HepG2 (cell line): ENCODE measurements around the gene CNNM3. TPM values are rescaled to one million over a fixed set of nuclear protein-coding genes. Genes with fewer than 3 reads are reported as not detected.

Source experiments
- FOXO1 ChIP-seq: sonication (generic); formaldehyde crosslinking; IDR thresholded peaks from 2 replicates; pipeline ENCODE4 v1.4.0; 2020; ENCODE audit warnings: missing genetic modification reagents
- PHF8 ChIP-seq: sonication (generic); formaldehyde crosslinking; IDR thresholded peaks from 2 replicates; pipeline ENCODE4 v1.5.0; 2020; ENCODE audit warnings: missing genetic modification reagents
- RXRA ChIP-seq: sonication (generic); formaldehyde crosslinking; IDR thresholded peaks from 2 replicates; pipeline ENCODE4 v1.5.1; 2020; ENCODE audit warnings: missing genetic modification reagents
- THAP11 ChIP-seq: IDR thresholded peaks from 2 replicates; pipeline ENCODE4 v1.6.1; 2016; ENCODE audit warnings: missing biosample characterization, missing genetic modification reagents
- TOE1 ChIP-seq: sonication (generic); formaldehyde crosslinking; IDR thresholded peaks from 2 replicates; pipeline ENCODE4 v1.4.0; 2020; ENCODE audit warnings: mild to moderate bottlenecking, missing genetic modification reagents
- ZNF614 ChIP-seq: IDR thresholded peaks from 2 replicates; pipeline ENCODE4 v1.6.1; 2018; ENCODE audit warnings: missing biosample characterization, missing genetic modification reagents, inconsistent platforms, borderline replicate concordance
- polyA plus RNA-seq, 8 experiments: library from polyadenylated mRNA; depleted of rRNA in 3 of 8; stranded (reverse) in 7 of 8; unstranded in 1 of 8; fragments of >200 nt; fragmentation: Illumina TruSeq in 4 of 8; extraction: Trizol in 4 of 8; gene quantifications; 2 replicates each; pipeline versions ENCODE4 v1.2.1 to v1.2.3, GENCODE V29; 2011 to 2016; ENCODE audit warnings: low read depth in 4 of 8, missing spikeins in 1 of 8, mixed read lengths in 1 of 8; ENCODE audit not compliant: insufficient read depth in 1 of 8
- total RNA-seq, 5 experiments: library from RNA; depleted of rRNA; stranded (reverse); fragments of >200 nt; fragmentation: Illumina TruSeq; extraction: Trizol; gene quantifications; 2 replicates each; pipeline ENCODE4 v1.2.3, GENCODE V29; 2016; ENCODE audit warnings: low read depth in 1 of 5
- TF ChIP-seq, protein P1 (sequence below): sonication (generic); formaldehyde crosslinking; IDR thresholded peaks from 2 replicates; pipeline ENCODE4 v1.4.0; 2020; ENCODE audit warnings: mild to moderate bottlenecking, missing genetic modification reagents
- TF ChIP-seq, protein P2 (sequence below): IDR thresholded peaks from 2 replicates; pipeline ENCODE4 v1.4.0; 2020; ENCODE audit warnings: mild to moderate bottlenecking, missing genetic modification reagents
- TF ChIP-seq, protein P3 (sequence below): sonication (generic); formaldehyde crosslinking; IDR thresholded peaks from 2 replicates; pipeline ENCODE4 v1.5.0; 2020; ENCODE audit warnings: mild to moderate bottlenecking, missing genetic modification reagents, moderate library complexity
- TF ChIP-seq, protein P4 (sequence below): sonication (generic); formaldehyde crosslinking; IDR thresholded peaks from 2 replicates; pipeline ENCODE4 v1.4.0; 2020; ENCODE audit warnings: missing genetic modification reagents, borderline replicate concordance
- TF ChIP-seq, protein P5 (sequence below): sonication (generic); formaldehyde crosslinking; IDR thresholded peaks from 2 replicates; pipeline ENCODE4 v1.4.0; 2020; ENCODE audit warnings: missing genetic modification reagents

The CNNM3 gene
- total and polyA plus RNA-seq, 2 of the 13 experiments (the other 11 are each of a cell fraction or from before 2014, with no cell fraction given) = 21.2 to 27.9 TPM

DNA sequence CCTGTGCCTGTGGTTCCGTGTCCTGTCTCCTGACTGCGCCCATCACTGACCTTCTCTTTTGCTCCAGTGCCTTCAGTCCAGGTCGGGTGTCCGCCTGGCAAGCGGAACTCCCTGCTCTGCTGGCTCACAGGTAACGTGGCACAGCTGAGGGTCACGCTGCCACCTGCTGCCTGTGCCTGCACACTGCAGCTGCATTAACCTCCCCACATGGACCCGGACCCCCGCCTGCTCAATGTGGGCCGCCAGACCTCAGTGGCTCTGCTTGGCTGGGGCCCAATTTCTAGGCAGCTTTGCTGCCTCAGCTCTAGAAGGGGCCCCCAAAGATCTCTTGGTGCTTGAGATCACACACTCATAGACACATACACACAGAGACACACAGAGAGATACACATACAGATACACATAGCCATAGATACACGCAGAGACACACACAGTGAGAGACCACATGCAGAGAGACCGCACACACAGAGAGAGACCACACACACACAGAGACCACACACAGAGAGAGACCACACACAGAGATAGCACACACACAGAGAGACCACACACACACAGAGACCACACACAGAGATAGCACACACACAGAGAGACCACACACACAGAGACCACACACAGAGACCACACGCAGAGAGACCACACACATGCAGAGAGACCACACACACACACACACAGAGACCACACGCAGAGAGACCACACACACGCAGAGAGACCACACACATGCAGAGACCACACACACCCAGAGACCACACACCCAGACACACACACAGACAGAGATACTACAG lies 14.9 kb upstream of the CNNM3 start (continued):
- TF ChIP-seq, protein P1, sequence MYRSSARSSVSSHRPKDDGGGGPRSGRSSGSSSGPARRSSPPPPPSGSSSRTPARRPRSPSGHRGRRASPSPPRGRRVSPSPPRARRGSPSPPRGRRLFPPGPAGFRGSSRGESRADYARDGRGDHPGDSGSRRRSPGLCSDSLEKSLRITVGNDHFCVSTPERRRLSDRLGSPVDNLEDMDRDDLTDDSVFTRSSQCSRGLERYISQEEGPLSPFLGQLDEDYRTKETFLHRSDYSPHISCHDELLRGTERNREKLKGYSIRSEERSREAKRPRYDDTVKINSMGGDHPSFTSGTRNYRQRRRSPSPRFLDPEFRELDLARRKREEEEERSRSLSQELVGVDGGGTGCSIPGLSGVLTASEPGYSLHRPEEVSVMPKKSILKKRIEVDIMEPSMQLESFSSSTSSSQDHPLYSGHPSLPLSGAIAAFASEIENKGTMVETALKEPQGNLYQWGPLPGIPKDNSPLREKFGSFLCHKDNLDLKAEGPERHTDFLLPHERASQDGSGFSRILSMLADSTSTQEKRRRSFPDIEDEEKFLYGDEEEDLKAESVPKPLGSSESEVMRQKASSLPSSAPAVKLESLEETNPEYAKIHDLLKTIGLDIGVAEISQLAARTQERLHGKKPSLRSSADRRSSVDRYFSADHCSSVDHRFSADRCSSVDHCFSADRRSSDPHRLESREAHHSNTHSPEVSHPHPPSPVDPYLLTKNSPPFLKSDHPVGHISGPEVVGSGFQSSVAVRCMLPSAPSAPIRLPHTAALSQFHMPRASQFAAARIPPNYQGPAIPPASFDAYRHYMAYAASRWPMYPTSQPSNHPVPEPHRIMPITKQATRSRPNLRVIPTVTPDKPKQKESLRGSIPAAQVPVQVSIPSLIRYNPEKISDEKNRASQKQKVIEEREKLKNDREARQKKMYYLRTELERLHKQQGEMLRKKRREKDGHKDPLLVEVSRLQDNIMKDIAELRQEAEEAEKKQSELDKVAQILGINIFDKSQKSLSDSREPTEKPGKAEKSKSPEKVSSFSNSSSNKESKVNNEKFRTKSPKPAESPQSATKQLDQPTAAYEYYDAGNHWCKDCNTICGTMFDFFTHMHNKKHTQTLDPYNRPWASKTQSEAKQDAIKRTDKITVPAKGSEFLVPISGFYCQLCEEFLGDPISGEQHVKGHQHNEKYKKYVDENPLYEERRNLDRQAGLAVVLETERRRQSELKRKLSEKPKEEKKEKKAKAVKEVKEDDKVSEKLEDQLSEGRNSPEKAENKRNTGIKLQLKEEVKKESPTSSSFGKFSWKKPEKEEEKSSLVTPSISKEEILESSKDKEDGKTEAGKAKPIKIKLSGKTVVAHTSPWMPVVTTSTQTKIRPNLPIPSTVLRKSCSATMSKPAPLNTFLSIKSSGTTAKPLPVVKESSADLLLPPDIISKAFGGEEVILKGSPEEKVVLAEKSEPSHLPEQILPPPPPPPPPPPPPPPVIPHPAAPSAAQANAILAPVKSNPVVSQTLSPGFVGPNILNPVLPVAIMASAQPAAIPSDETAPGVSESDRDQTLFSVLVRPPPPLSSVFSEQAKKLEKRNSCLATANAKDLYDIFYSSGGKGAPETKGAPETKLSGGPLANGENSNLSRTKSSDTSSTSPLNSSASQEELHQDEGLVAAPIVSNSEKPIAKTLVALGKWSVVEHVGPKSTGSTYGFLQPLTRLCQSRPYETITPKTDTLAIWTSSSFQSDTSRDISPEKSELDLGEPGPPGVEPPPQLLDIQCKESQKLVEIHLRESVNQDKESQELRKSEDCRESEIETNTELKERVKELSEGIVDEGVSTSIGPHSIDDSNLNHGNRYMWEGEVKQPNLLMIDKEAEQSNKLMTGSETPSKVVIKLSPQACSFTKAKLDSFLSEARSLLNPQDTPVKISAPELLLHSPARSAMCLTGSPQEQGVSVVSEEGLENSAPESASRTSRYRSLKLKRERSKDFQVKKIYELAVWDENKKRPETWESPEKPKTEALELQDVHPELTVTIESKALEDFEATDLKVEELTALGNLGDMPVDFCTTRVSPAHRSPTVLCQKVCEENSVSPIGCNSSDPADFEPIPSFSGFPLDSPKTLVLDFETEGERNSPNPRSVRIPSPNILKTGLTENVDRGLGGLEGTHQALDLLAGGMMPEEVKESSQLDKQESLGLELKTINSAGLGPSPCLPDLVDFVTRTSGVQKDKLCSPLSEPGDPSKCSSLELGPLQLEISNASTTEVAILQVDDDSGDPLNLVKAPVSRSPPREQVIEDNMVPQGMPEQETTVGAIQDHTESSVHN = peak; percentile 73; the same call in 1 of the 2 replicates
- TF ChIP-seq, protein P2, sequence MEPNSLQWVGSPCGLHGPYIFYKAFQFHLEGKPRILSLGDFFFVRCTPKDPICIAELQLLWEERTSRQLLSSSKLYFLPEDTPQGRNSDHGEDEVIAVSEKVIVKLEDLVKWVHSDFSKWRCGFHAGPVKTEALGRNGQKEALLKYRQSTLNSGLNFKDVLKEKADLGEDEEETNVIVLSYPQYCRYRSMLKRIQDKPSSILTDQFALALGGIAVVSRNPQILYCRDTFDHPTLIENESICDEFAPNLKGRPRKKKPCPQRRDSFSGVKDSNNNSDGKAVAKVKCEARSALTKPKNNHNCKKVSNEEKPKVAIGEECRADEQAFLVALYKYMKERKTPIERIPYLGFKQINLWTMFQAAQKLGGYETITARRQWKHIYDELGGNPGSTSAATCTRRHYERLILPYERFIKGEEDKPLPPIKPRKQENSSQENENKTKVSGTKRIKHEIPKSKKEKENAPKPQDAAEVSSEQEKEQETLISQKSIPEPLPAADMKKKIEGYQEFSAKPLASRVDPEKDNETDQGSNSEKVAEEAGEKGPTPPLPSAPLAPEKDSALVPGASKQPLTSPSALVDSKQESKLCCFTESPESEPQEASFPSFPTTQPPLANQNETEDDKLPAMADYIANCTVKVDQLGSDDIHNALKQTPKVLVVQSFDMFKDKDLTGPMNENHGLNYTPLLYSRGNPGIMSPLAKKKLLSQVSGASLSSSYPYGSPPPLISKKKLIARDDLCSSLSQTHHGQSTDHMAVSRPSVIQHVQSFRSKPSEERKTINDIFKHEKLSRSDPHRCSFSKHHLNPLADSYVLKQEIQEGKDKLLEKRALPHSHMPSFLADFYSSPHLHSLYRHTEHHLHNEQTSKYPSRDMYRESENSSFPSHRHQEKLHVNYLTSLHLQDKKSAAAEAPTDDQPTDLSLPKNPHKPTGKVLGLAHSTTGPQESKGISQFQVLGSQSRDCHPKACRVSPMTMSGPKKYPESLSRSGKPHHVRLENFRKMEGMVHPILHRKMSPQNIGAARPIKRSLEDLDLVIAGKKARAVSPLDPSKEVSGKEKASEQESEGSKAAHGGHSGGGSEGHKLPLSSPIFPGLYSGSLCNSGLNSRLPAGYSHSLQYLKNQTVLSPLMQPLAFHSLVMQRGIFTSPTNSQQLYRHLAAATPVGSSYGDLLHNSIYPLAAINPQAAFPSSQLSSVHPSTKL = peak; percentile 31; the same call in 1 of the 2 replicates
- TF ChIP-seq, protein P3, sequence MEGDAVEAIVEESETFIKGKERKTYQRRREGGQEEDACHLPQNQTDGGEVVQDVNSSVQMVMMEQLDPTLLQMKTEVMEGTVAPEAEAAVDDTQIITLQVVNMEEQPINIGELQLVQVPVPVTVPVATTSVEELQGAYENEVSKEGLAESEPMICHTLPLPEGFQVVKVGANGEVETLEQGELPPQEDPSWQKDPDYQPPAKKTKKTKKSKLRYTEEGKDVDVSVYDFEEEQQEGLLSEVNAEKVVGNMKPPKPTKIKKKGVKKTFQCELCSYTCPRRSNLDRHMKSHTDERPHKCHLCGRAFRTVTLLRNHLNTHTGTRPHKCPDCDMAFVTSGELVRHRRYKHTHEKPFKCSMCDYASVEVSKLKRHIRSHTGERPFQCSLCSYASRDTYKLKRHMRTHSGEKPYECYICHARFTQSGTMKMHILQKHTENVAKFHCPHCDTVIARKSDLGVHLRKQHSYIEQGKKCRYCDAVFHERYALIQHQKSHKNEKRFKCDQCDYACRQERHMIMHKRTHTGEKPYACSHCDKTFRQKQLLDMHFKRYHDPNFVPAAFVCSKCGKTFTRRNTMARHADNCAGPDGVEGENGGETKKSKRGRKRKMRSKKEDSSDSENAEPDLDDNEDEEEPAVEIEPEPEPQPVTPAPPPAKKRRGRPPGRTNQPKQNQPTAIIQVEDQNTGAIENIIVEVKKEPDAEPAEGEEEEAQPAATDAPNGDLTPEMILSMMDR (CRISPR knock-in tag) = peak; percentile 97
- TF ChIP-seq, protein P4, sequence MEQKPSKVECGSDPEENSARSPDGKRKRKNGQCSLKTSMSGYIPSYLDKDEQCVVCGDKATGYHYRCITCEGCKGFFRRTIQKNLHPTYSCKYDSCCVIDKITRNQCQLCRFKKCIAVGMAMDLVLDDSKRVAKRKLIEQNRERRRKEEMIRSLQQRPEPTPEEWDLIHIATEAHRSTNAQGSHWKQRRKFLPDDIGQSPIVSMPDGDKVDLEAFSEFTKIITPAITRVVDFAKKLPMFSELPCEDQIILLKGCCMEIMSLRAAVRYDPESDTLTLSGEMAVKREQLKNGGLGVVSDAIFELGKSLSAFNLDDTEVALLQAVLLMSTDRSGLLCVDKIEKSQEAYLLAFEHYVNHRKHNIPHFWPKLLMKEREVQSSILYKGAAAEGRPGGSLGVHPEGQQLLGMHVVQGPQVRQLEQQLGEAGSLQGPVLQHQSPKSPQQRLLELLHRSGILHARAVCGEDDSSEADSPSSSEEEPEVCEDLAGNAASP = 0 out of 2 replicates have a peak, but pooled peaks have one; percentile 33
- TF ChIP-seq FOXO1 (CRISPR knock-in tag) (0 out of 2 replicates have a peak, but pooled peaks have one; percentile 24), ZNF614 (CRISPR knock-in tag) (peak; percentile 41; the same call in 1 of the 2 replicates), RXRA (0 out of 2 replicates have a peak, but pooled peaks have one; percentile 27), THAP11 (CRISPR knock-in tag) (0 out of 2 replicates have a peak, but pooled peaks have one; percentile 30), TOE1 (CRISPR knock-in tag) (no peak), PHF8 (CRISPR knock-in tag) (peak; percentile 39; the same call in 1 of the 2 replicates)
- TF ChIP-seq, protein P5, sequence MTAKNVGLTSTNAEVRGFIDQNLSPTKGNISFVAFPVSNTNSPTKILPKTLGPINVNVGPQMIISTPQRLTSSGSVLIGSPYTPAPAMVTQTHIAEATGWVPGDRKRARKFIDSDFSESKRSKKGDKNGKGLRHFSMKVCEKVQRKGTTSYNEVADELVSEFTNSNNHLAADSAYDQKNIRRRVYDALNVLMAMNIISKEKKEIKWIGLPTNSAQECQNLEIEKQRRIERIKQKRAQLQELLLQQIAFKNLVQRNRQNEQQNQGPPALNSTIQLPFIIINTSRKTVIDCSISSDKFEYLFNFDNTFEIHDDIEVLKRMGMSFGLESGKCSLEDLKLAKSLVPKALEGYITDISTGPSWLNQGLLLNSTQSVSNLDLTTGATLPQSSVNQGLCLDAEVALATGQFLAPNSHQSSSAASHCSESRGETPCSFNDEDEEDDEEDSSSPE (CRISPR knock-in tag) = no peak
